Measurements from ENCODE around the gene ECE2.

The ECE2 gene

DNA sequence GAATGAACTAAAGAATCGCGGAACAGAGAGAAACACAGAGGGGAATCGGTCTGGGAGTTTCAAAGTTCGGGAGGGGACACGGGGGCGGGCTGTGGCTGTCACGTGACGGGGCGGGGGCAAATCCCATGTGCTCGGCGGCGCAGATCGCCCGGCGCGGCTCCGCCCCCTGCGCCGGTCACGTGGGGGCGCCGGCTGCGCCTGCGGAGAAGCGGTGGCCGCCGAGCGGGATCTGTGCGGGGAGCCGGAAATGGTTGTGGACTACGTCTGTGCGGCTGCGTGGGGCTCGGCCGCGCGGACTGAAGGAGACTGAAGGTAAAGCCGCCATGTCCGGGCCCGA, 38.5 kb downstream of the ECE2 start, which contains the start of gene EIF4G1:
Gene EIF4G1, plus strand, starts transcription at position 244 of the 337 bp plus-strand sequence. CDS start 1,191 bp downstream, outside the sequence.
- DNase-seq (ENCODE audit: low read depth in 2 of 2) = peak; percentile 89 to 92

DNA sequence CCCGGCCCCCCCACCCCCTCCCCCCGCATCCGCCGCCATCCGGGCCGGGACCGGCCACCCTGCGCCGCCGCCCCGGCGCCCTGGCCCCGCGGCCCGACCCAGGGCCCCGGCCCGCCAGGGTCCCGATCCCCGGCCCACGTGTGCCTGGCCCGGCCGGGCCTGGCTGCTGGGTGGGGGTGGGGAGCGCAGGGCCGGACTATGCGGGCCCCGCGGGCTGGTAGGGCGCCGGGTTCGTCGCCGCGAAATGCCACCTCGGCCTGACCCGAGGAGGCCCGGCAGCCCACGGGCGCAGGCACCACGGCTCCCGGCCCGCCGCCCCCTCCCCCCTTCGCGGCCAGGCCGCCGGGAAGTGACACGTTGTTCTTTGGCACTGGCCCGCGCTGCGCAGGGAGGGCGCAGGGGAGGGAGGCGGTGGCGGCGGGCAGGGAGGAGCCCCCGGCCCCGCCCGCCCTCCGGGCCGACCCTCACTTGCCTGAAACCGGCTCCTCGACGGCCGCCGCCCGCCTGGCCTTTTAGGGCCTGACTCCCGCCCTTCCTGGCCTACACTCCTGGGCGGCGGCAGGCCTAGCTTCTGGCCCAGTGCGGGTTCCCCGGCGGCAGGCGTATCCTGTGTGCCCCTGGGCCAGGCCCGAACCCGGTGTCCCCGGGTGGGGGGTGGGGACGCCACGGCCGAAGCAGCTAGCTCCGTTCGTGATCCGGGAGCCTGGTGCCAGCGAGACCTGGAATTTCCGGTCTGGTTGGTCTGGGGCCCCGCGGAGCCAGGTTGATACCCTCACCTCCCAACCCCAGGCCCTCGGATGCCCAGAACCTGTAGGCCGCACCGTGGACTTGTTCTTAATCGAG, 39.1 kb downstream of the ECE2 start:
- DNase-seq (ENCODE audit: low read depth in 2 of 2) = peak; percentile 38 to 43

DNA sequence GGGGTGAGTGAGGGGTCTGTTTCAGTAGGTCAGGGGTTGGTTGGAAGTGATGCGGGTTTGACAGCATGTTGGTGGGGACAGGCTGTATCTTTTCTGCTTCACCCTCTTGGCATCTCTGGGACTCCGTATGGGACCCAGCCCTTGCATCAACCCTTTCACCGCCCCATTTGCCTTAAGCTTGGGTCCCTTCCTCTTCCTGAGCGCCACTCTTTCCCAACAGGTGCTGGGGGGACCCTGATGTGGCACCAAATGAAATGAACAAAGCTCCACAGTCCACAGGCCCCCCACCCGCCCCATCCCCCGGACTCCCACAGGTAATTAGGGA, 39.7 kb downstream of the ECE2 start:
- no peak for DNase-seq (ENCODE audit: low read depth in 2 of 2)

DNA sequence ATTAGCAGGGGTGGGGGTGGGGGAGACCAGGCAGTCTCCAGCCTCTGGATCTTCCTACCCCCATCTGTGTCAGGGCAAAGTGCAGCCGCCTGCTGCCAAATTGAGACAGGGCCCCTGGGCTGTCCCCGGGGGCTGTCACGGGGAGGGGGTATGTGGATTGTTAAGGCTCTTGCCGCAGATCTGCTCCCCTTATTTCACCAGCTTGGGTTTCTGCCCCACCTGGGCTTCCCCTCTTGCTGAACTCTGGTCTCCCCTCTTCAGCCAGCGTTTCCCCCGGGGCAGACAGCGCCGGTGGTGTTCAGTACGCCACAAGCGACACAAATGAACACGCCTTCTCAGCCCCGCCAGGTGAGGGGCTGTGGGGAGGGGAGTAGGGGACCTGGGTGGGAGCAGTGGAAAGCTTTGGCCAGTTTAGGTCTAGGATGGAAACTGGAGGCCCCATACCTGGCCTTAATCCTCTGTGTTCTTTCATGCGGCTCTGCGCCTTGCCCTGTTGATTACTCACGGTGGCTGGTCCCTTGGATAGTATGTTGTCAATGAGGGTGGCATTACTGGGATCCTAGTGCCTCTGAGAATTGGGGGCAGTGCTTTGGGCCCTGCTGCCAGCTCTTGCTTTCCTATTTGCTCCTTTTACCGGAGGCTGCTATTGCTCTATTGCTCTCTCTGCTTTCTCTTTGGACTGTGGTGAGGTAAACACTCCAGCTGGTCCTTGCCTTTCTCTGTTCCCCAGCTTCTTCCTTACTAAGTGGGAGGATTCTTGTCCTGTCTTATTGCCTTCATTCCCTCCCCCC, 40.2 kb downstream of the ECE2 start:
- no peak for DNase-seq (ENCODE audit: low read depth in 2 of 2)

DNA sequence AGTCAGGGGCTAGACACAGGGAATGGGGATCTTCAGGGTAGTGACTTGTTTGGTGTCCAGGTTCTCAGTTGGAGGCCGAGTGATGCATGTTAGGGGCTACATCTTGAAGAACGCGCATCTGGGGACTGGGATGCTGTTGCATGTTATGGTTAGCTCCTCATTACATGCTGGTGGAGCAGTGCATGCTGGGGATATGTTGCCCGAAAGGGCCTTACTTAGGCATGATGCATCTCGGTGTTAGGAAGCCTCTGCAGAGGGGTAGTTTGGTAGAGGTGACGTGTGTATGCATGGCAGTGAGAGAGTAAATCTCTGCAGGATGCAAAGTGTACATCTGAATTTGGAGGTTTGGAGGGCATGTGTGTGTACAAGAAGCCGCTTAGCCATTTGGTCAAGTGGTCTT, 41.0 kb downstream of the ECE2 start:
- no peak for DNase-seq (ENCODE audit: low read depth in 2 of 2)

DNA sequence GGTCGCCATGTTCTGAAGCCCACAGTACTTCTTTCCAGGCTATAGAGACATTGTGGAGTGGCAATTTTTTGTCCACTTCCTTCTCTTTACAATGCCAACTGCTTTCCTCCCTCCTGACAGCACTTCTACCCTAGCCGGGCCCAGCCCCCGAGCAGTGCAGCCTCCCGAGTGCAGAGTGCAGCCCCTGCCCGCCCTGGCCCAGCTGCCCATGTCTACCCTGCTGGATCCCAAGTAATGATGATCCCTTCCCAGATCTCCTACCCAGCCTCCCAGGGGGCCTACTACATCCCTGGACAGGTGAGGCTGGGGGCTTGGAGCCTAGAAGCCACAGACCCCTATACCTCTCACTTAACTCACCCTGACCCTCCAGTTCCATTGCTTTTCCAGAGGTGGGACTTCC, 41.4 kb downstream of the ECE2 start:
- no peak for DNase-seq (ENCODE audit: low read depth in 2 of 2)

DNA sequence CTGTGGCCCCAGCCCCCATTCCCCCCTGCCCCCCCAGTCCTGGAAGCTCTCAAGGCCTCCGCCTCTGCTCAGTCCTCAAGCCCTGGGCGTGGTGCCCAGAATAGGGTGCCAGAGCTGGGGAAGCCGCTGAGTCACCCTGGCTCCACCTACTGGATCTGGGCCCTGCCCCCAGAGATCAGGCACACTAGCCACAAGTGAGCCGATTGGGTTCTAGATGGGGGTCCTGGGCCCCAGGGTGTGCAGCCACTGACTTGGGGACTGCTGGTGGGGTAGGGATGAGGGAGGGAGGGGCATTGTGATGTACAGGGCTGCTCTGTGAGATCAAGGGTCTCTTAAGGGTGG, 44.3 kb downstream of the ECE2 start:
- peak in 1 of 2 donors; percentile 55 for DNase-seq (ENCODE audit: low read depth in 2 of 2)

DNA sequence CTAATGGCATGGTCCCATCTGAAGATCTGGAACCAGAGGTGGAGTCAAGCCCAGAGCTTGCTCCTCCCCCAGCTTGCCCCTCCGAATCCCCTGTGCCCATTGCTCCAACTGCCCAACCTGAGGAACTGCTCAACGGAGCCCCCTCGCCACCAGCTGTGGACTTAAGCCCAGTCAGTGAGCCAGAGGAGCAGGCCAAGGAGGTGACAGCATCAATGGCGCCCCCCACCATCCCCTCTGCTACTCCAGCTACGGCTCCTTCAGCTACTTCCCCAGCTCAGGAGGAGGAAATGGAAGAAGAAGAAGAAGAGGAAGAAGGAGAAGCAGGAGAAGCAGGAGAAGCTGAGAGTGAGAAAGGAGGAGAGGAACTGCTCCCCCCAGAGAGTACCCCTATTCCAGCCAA, 45.8 kb downstream of the ECE2 start:
- DNase-seq (ENCODE audit: low read depth in 2 of 2) = no peak

DNA sequence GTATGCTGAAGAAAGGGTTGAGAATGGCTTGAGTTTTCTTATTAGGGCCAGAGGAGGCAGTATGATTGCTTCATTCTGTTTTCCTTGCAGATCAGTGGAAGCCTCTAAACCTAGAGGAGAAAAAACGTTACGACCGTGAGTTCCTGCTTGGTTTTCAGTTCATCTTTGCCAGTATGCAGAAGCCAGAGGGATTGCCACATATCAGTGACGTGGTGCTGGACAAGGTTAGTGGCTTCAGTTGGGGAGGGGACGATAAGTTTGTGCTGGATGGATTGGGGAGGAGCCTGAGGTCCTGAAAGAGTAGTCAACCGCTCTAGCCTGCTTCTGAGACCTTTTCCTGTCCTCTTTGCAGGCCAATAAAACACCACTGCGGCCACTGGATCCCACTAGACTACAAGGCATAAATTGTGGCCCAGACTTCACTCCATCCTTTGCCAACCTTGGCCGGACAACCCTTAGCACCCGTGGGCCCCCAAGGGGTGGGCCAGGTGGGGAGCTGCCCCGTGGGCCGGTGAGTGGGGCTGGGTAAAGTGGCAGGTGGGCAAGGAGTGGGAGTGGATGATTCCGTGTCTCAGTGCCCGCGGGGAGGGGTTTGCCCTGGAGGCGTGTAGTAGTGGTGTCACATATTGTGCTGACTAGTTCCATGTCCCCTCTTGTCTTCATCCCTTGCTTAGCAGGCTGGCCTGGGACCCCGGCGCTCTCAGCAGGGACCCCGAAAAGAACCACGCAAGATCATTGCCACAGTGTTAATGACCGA, 47.1 kb downstream of the ECE2 start:
- no peak for DNase-seq (ENCODE audit: low read depth in 2 of 2)

DNA sequence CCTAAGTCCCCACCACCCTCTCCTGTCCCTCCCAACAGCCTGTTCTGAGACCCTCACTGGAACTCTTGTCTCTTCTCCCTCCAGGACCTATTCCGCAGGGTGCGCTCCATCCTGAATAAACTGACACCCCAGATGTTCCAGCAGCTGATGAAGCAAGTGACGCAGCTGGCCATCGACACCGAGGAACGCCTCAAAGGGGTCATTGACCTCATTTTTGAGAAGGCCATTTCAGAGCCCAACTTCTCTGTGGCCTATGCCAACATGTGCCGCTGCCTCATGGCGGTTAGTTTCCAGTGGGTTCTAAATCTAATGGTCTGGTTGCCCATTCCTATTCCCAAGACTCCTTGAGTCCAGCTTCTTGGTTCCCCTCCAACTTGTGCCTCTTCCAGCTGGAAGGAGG, 47.9 kb downstream of the ECE2 start:
- DNase-seq (ENCODE audit: low read depth in 2 of 2) = no peak

DNA sequence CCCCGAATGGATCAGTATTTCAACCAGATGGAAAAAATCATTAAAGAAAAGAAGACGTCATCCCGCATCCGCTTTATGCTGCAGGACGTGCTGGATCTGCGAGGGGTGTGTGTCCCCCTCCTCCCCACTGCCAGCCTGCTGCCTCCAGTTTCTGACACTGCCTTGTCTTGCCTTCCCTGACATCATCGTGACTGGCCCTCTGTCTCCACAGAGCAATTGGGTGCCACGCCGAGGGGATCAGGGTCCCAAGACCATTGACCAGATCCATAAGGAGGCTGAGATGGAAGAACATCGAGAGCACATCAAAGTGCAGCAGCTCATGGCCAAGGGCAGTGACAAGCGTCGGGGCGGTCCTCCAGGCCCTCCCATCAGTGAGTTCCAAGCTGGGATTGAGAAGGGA, 49.4 kb downstream of the ECE2 start:
- DNase-seq (ENCODE audit: low read depth in 2 of 2) = no peak

DNA sequence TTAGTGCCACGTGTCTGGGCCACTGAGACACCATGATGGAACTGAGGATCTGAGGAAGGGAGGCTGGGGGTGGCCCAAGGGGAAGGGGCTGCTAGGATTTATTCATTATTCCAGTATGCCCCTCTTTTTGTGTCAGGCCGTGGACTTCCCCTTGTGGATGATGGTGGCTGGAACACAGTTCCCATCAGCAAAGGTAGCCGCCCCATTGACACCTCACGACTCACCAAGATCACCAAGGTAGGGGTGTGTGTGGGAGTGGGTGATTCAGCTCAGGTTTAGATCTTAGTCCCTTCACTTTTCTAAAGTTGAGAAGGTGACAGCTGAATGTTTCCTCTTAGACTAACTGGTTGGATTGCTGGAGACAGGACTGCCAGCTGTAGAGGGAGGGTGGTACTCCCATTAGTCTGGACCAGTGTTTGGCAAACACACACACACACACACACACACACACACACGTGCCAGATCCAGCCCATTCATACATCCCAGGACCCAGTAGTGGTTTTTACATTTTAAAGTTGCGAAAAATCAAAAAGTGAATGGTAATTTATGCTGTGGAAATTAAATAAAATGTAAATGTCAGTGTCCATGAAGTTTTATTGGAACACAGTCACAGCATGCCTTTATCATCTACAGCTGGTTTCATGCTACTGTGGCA, 50.0 kb downstream of the ECE2 start:
- no peak for DNase-seq (ENCODE audit: low read depth in 2 of 2)

DNA sequence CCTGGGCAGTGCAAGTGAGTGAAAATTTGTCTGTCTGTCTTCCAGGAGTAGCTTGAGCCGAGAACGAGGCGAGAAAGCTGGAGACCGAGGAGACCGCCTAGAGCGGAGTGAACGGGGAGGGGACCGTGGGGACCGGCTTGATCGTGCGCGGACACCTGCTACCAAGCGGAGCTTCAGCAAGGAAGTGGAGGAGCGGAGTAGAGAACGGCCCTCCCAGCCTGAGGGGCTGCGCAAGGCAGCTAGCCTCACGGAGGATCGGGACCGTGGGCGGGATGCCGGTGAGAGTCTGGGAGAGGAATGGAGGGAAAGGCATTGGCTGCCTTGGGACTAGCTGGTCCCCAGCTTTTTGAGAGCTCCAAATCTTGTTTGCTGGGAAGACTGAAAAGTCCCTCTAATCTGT, 51.3 kb downstream of the ECE2 start:
- DNase-seq (ENCODE audit: low read depth in 2 of 2) = no peak

DNA sequence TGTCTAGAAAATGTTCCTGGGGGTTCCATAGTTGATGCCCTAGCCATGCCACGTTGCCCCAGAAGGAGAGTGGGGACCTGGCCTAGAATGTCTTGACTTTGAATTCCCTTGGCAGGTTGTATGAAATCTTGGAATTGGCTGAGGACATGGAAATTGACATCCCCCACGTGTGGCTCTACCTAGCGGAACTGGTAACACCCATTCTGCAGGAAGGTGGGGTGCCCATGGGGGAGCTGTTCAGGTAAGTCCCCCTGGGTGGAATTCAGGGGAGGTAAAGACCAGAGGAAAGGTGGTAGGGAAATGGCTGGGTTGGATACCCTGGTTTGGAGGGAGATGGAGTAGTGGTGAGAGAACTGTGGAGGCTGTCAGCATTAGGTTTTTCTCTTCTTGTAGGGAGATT, 52.7 kb downstream of the ECE2 start:
- DNase-seq (ENCODE audit: low read depth in 2 of 2) = no peak

DNA sequence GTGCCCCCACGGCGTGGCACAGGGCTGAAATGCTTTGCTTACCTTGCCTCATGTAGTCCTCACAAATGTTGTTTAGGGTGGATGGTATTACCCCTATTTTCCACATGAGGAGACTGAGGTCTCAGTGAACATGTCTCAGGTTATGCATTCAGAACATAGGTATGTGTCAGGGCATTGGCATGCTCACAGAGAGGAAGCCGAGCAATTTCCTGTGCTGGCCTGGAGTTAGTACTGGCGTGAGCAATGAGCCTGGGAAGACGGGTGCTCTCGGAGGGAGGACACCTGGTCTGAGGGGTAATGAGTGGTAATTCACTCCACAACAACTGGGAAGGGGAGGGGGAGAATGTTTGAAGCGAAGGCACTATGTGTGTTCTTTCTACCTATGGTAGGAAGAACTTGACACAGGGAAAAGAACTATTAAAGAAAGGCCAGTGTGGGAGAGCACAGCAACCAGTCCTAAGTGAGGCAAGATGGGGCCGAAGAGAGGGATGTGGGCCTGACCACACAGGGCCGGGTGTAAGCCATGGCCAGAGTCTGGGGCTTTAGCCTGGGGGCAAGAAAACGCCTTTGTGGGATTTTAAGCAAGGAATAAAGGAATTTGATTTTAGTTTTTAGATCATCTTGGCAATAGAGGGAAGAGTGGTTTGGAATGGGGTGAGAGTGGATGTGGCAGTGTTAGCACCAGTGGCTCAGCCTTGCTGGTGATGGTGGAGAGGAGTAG, 56.7 kb downstream of the ECE2 start:
- DNase-seq (ENCODE audit: low read depth in 2 of 2) = no peak

DNA sequence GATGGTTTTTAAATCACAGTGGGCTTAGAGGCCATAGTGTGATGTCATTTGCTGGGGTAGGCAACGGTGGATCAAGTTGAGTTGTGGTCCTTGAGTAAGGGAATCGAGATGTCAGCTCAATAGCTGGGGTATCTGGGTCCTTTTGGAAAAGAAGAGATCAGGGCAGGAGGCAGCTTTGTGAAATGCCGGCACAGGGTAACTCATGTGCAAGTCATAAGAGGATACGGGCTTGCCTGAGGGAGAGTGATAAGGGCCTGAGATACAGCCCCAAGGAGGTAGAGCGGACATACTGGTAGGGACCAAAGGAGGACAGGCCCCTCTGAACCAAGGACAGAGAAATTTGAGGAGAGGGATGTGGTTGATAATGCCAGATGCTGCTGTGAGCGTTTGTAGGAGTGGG, 57.4 kb downstream of the ECE2 start:
- no peak for DNase-seq (ENCODE audit: low read depth in 2 of 2)

DNA sequence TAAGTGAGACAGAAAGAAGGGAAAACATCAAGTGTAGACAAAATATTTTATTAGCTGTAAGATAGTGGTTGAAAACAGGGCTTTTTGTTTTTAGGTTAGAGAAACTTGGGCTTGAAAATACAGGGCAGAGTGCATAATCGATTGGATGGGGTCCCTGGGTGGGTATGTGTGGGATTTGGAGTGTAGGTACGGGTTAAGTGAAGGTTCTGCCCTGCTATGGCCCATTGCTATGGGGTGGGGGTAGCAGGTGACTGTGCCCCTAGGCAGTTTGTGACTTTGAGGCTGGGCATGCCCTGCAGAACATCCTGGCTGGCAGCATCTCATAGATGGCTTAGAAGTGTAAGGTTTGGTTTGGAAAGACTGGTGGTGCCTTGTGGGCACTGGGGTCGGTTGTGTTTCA, 57.9 kb downstream of the ECE2 start:
- no peak for DNase-seq (ENCODE audit: low read depth in 2 of 2)

DNA sequence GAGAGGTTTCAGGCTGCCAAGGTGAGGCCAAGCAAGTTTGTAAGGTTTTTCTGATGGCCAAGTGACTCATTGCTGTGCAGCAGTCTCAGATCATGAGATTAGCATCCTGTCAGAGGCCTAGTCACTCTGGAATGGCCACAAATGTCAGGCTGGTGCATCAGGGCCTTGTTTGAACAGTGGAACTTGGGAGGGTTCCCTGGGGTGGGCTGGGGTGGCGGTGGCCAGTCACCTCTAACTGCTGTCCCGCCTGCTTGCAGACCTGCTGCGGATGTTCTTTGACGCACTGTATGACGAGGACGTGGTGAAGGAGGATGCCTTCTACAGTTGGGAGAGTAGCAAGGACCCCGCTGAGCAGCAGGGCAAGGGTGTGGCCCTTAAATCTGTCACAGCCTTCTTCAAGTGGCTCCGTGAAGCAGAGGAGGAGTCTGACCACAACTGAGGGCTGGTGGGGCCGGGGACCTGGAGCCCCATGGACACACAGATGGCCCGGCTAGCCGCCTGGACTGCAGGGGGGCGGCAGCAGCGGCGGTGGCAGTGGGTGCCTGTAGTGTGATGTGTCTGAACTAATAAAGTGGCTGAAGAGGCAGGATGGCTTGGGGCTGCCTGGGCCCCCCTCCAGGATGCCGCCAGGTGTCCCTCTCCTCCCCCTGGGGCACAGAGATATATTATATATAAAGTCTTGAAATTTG, 58.8 kb downstream of the ECE2 start:
- peak; percentile 39 to 42 for DNase-seq (ENCODE audit: low read depth in 2 of 2)

DNA sequence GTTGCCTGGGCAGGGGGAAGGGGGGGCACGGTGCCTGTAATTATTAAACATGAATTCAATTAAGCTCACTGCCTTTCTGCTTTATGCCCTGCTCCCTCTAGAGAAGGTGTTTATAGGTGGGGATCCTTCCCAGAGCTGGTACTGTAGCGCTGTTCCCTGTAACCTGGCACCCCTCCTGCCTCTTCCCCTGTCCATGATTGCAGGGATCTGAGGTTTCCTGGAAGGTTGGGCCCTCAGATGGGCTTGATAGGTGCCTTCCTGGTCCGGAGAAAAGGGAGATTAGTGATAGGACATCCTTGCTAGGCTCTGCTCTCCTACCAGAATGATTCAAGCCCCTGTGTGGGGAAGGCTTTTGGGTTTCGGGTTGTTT, 59.5 kb downstream of the ECE2 start:
- DNase-seq (ENCODE audit: low read depth in 2 of 2) = no peak

DNA sequence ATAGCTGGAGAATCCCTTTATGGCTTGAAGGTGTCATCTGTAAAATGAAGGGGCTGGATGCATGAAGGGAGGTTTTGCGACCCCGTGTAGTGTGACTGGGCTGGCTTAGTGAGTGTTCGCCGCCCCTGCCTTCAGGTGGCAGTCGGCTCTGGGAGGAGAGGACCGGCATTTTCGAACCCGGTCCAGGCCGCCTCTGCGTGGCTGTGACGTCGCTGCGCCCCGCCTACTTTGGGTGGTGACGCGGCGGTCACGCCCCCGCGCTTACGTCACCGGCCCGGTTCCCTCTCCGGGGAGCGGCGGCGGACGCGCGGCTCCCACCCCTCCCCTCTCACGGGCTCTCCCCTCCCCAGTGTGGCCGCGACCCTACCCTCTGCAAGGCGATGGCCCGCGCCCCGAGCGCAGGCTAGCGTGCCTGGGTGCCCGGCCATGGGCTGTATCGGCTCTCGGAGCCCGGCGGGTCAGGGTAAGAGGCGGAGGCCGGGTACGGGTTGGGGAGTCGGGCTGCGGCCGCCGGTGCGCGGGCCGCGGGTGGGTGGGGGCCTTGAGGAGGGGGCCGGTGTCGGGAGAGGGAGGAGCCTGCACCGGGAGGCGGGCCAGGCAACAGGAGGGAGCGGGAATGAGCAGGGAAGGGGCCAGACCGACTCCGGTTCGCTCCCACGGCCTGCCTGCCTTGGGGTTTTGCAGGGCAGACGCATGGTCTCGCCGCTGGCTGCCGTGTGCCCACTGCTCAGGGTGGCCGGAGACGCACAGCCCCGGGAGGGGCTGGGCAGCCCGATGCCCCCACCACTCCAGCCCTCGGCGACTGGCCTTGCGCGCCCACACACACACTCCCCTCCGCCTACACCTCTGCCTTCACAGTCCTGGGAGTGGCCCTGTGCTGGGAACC, 60.1 kb downstream of the ECE2 start:
- DNase-seq (ENCODE audit: low read depth in 2 of 2) = peak; percentile 73 to 77

Data from stimulated activated CD8-positive, alpha-beta memory T cell treated with anti-CD3 and anti-CD28 coated beads, Interleukin-15, amount 100 ng/mL, for 48 hours (primary cell).